NCI-H2227 treated with DMSO at 0.1 percent for 48 hours (cell line): ENCODE results near the gene MRPL33.

Source experiments
- DNase-seq: peaks from one replicate; lab custom pipeline; 2025; lab: John Stamatoyannopoulos, UW

Gene MRPL33

GRCh38 chr2:27771548-27772335 lies at the start of gene MRPL33:
TSS of gene MRPL33 (plus strand) at chr2:27771719. CDS start at chr2:27771778, 59 bp downstream.
- DNase-seq: peak; percentile 95

GRCh38 chr2:27721884-27722485 lies 49.5 kb upstream of the MRPL33 start:
- no peak for DNase-seq

- no peak for DNase-seq
Observed at GRCh38 chr2:27723372-27724144, 48.0 kb upstream of the MRPL33 start.

- DNase-seq: no peak
Observed at GRCh38 chr2:27724191-27724590, 47.3 kb upstream of the MRPL33 start.

- DNase-seq: no peak
Observed at GRCh38 chr2:27724905-27725701, 46.4 kb upstream of the MRPL33 start.

GRCh38 chr2:27727257-27727656 lies 44.3 kb upstream of the MRPL33 start:
- no peak for DNase-seq

- no peak for DNase-seq
Observed at GRCh38 chr2:27728081-27728858, 43.2 kb upstream of the MRPL33 start.

- no peak for DNase-seq
Observed at GRCh38 chr2:27729198-27729597, 42.3 kb upstream of the MRPL33 start.

- DNase-seq: no peak
Observed at GRCh38 chr2:27729614-27730013, 41.9 kb upstream of the MRPL33 start.

- no peak for DNase-seq
Observed at GRCh38 chr2:27730261-27730662, 41.3 kb upstream of the MRPL33 start.

GRCh38 chr2:27730980-27731691 lies 40.4 kb upstream of the MRPL33 start:
- no peak for DNase-seq

GRCh38 chr2:27734305-27734704 lies 37.2 kb upstream of the MRPL33 start:
- DNase-seq: no peak

GRCh38 chr2:27735263-27735904 lies 36.1 kb upstream of the MRPL33 start:
- DNase-seq: no peak

- DNase-seq: no peak
Observed at GRCh38 chr2:27736031-27736889, 35.3 kb upstream of the MRPL33 start.

- no peak for DNase-seq
Observed at GRCh38 chr2:27736890-27737204, 34.7 kb upstream of the MRPL33 start.

- DNase-seq: no peak
Observed at GRCh38 chr2:27737676-27738348, 33.7 kb upstream of the MRPL33 start.

- no peak for DNase-seq
Observed at GRCh38 chr2:27738349-27739057, 33.0 kb upstream of the MRPL33 start.

GRCh38 chr2:27739058-27739373 lies 32.5 kb upstream of the MRPL33 start:
- no peak for DNase-seq
